NOMO-1 treated with dmso at 0.1 percent for 144 hours (cell line): ENCODE results near the gene CXCR2.
"Not testable (repeated sequence)": the region's sequence is repeated elsewhere in the genome, so short reads cannot be mapped to it uniquely, and the experiment has no call there.

Experiments
- DNase-seq: peaks from one replicate; lab custom pipeline; 2025; ENCODE audit not compliant: unreplicated experiment; lab: John Stamatoyannopoulos, UW

The CXCR2 gene

DNA sequence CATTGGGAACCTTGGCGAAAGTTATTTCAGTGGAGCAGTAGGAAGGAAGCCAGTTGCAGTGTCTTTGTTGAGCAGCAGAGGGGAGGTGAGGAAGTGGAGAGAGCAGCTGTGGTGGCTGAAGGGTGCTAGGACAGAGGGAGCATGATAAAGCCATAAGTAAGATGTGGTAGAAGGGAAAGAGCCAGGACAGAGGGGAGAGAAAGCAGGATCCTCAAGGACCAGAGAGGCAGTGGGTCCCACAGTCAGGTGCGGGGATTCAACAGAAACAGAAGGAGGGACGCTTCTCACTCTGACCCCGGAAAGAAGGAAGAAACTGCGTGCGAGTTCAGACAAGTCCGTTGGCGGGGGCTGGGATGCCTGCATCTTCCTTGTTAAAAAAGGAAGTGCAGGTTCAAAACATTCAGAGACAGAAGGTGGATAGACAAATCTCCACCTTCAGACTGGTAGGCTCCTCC, at the start of gene CXCR2:
Gene CXCR2 (plus strand): TSS at position 403 of the 455 bp plus-strand sequence. CDS start 8,774 bp downstream, outside the sequence.
- DNase-seq: peak; percentile 79

GRCh38 chr2:218077464-218078216, 48.2 kb upstream of the CXCR2 start:
- DNase-seq: no peak

GRCh38 chr2:218079943-218080913, 45.6 kb upstream of the CXCR2 start:
- no peak for DNase-seq

- peak; percentile 79 for DNase-seq
These were observed 44.8 kb upstream of the CXCR2 start for GRCh38 chr2:218081063-218081462.

GRCh38 chr2:218081695-218082094, 44.1 kb upstream of the CXCR2 start:
- DNase-seq: no peak

GRCh38 chr2:218082586-218083351, 43.1 kb upstream of the CXCR2 start:
- no peak for DNase-seq

- no peak for DNase-seq
These were observed 42.5 kb upstream of the CXCR2 start for GRCh38 chr2:218083352-218083676.

DNA sequence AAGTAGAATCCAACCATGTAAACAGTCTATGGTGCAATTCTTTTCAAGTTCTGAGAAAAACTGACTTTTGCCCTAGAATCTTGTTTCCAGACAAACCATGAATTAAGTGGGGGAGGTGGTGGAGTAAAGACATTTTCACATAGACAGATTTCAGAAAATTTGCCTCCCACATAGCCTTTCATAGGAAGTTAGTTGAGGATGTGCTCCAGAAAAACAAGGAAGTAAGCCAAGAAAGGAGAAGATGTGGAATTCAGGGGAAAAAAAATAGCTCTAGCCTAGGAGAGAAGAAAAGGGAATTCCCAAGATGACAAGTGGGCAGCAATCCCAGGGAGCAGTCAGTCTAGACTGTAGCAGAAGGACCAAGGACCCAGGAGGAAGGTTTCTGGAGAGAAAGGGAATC, 39.4 kb upstream of the CXCR2 start:
- DNase-seq: no peak

- no peak for DNase-seq
These were observed 36.6 kb upstream of the CXCR2 start for GRCh38 chr2:218089259-218089658.

- peak; percentile 29 for DNase-seq
These were observed 34.1 kb upstream of the CXCR2 start for GRCh38 chr2:218091746-218092145.

- DNase-seq: no peak
These were observed 31.9 kb upstream of the CXCR2 start for GRCh38 chr2:218093879-218094278.

DNA sequence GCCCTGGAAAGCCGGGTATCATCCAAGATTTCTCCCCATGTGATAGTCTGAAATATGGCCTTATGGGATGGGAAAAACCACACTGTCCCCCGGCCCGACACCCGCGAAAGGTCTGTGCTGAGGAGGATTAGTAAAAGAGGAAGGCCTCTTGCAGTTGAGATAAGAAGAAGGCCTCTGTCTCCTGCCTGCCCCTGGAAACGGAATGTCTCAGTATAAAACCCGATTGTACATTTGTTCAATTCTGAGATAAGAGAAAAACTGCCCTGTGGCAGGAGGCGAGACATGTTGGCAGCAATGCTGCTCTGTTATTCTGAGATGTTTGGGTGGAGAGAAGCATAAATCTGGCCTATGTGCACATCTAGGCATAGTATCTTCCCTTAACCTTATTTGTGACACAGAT, 30.0 kb upstream of the CXCR2 start:
- DNase-seq: no peak

DNA sequence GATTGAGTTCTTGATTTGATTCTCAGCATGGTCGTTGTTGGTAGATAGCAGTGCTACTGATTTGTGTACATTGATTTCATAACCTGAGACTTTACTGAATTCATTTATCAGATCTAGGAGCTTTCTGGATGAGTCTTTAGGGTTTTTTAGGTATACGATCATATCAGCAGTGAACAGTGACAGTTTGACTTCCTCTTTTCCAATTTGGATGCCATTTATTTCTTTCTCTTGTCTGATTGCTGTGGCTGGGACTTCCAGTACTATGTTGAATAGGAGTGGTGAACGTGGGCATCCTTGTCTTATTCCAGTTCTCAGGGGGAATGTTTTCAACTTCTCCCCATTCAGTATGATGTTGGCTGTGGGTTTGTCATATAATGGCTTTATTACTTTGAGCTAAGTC, 27.9 kb upstream of the CXCR2 start:
- DNase-seq: no peak

- not testable (repeated sequence) for DNase-seq
These were observed 17.0 kb upstream of the CXCR2 start for GRCh38 chr2:218108834-218109233.

DNA sequence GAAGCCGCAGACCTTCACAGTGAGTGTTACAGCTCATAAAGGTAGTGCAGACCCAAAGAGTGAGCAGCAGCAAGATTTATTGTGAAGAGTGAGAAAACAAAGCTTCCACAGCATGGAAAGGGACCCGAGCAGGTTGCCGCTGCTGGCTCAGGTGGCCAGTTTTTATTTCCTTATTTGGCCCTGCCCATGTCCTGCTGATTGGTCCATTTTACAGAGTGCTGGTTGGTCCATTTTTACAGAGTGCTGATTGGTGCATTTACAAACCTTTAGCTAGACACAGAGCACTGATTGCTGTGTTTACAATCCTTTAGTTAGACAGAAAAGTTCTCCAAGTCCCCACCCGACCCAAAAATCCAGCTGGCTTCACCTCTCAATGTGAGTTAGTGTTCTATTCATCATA, 4.0 kb upstream of the CXCR2 start:
- DNase-seq: not testable (repeated sequence)

GRCh38 chr2:218122286-218122685, 3.5 kb upstream of the CXCR2 start:
- not testable (repeated sequence) for DNase-seq

DNA sequence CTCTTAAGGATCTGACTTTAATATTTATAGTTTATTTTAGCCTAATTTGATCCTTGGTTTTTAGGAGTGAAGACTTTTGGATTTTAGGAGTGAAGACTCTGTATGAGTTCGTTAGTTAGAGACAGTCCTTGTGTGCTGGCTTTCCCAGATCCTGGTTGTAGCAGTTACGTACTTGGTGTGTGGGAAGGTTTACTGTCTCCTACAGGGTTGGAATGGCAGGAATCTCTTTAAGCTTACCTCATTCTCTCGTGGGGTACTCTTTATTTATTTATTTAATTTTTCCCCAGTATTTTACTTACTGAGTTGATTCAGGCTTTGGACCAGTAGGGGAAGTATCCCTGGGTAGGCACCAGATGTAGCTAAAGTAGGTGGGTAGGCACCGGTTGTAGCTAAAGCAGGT, 1.8 kb upstream of the CXCR2 start:
- DNase-seq: no peak

DNA sequence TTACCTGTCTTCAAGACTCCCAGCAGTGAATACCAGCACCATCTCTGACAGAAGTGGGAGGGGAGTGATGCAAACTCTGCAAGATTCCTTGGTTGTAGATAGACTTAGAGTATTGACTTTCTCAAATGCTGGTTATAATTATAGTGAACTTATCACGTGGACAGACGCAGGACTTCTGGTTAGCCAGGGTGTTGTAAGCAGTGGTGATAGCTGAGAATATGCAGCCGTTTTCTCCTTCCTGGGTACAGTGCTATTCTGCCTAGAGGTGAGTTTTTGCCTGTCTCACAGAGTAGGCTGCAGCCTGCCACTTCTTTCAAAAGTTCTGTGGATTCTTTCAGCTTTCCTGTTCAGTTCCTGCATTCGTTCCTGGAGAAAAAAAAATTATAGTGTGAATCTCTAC, 733 bp upstream of the CXCR2 start:
- DNase-seq: peak; percentile 17

DNA sequence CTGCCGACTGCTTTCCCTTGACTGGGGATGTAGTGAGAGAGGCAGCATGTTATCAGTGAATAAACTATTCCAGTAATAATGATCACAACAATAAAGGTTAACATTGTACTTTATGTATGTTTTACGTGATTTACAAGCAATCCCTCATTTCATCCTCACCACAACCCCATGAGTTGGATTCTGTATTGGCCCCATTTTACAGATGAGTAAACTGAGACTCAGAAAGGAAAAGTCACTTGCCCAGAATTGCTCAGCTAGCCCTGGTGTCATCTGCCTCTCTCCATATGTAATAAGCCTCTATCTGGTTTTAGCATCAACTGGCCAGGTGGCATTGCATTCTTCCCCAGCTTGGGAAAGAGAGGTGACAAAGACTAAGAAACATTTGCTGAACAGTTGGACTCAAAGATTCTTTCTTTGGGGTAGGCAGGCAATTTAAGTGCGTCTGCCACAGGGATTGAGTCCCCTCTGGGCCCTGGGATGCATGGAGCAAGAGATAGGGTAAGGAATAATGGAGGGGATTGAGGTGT, 2.2 kb downstream of the CXCR2 start:
- DNase-seq: no peak

DNA sequence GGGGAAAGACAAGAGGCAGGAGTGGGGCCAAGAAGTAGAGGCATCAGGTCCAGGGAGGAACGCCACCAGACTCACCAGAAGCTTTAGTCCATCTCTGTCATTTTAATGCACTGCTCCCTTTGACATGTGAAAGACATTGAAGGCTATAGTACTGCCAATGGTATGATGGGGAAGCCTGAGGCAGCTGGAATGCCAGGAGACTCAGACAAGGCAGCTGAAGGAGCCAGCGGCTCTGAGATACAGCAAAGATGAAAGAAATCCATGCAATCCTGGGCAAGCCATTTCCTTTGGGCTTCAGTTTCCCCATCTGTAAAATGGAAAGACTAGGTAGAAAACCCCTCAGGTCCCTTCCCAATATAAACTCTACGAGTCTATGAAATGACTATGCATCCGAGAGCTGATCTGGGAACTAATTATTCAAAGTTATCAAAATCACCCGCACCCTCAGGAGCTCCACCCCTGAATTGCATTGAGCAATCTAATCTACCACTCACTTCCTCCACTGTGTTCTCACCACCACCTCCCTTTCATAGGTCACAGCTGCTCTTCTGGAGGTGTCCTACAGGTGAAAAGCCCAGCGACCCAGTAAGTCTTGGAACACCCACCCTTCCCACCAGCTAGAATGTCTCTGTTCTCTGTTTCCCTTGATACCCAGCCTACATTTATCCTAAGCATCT, 3.1 kb downstream of the CXCR2 start:
- peak; percentile 32 for DNase-seq
